KG1 (cell line): ENCODE results near the gene EPS8L1.
"Not testable (repeated sequence)": the region's sequence is repeated elsewhere in the genome, so short reads cannot be mapped to it uniquely, and the experiment has no call there.

Experiments used
- DNase-seq: peaks from one replicate; lab custom pipeline; 2025; lab: John Stamatoyannopoulos, UW

The EPS8L1 gene

DNA sequence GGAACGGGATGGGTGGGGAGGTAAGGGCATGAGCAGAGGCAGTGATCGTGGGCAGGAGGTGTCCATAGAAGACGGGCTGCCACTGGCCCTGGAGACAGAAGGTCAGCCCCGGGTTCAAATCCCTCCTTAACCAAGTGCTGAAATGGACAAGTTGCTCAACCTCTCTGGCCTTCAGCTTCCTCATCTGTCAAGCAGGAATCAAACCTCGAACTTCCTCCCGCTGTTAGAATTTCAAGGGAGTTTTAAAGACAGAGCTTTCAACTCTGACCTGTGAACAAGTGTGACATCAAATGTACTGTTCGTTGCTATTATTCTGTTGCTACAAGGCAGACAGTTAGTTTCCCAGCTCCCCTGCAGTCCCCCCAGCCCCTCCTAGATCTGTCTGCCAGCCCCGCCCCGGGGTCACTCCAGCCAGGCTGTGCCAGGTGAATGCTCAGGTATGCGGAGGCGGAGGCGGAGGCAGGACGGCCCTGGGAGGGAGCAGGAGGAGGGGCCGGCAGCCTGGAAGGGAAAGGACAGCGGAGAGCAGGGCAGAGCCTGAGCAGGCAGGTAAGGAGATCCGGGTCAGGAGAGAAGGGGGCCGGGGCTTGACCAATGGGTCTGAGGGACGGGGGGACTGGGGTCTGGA, at the start of gene EPS8L1:
Gene EPS8L1, plus strand, starts transcription at position 499 of the 628 bp plus-strand sequence. CDS start 576 bp downstream, outside the sequence.
- no peak for DNase-seq

DNA sequence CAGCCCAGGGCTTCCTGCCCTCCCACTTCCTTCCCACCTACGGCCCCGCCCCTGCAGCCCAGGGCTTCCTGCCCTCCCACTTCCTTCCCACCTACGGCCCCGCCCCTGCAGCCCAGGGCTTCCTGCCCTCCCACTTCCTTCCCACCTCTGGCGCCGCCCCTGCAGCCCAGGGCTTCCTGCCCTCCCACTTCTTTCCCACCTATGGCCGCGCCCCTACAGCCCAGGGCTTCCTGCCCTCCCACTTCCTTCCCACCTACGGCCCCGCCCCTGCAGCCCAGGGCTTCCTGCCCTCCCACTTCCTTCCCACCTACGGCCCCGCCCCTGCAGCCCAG, 48.6 kb upstream of the EPS8L1 start:
- not testable (repeated sequence) for DNase-seq

DNA sequence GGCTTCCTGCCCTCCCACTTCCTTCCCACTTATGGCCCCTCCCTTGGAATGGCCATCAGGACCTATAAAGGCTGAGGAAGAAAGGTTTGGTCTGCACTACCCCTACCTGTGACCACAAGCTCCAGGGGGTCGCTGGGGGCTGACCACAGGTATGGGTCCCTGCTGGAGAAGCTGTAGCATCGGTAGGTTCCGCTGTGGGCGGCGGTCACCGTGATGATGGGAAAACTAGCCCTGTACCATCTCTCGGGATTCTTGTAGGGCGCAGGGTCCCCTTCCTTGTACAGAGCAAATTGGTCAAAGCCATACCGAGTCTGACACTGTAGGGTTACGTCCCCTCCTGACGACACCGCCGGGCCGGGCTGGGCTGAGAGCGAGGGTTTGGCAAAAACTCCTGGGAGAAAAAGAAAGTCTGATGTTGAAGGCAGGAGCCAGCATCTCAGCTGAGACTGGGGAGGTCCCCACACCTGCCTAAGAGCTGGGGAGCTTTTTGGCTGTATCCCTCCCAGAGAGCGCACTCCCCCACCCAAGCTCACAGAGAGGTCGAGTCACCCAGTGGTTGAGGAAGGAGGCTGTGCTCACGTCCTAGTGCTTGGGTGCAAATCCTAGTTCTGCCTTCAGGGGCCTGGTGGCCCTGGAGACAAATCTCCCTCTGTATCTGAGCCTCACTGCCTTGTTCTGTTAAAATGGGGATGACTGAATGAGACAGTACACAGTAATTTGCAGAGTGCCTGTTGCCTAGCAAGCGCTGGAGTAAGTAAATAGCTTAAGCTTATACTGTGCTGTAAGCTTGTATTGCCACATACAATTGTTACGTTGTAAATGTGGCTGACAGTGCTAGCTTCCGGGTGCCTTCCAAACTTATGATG, 48.0 kb upstream of the EPS8L1 start:
- no peak for DNase-seq

DNA sequence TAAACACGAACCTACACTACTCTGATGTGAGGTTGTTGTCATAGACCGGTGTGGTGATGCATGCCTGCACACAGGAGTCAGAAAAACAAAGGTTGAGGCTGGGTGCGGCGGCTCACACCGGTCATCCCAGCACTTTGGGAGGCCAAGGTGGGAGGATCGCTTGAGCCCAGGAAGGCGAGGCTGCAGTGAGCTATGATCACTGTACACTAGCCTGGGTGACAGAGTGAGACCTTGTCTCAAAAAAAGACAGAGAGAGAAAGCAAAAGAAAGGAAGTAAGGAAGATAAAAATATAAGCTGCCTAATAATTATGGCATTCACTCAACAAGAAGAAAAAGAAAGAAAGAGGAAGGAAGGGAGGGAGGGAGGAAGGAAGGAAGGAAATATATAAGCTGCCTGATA, 46.9 kb upstream of the EPS8L1 start:
- DNase-seq, result no peak

DNA sequence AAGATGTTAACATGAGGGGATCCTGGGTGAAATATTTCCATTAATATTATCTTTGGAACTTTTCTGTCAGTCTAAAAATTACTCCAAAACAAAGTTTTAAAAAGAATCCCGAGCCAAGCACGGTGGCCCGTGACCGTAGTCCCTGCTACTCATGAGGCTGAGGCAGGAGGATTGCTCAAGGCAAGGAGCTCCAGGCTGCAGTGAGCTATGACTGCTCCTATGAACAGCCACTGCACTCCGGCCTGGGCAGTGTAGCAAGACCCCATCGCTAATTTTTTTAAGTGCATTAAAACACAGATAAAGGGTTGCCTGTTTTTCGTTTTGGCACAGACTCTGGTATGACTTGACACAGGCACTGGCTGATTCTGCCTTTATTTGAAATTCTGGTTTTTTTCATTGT, 44.5 kb upstream of the EPS8L1 start:
- DNase-seq, result no peak

DNA sequence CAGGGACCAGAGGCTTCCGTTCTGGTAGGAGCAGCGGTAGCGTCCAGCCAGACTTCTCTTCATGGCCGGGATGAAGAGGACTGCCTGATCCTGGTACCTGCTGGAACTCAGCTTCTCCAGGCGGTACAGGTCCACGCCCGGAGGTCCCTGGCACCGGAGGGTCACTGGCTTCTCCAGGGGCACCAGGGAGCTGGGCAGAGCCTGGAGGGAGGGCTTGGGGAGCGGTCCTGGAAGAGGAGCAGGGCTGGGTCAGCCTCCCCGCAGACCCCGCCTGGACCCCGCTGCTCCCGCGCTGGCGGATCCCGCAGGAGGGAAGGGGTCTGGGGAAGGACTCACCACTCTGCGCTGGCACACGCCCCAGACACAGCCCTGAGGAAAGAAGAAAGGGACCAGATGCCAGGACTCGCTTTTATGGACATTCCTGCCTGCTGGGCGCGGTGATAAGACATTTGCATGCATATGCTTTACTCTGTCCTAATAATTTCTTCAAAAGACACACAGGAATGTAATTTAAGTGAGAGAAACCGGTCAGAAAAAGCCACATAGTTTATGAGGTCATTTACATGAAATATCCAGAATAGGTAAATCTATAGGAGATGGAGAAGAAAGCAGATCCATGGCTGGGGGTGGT, 43.4 kb upstream of the EPS8L1 start:
- no peak for DNase-seq

DNA sequence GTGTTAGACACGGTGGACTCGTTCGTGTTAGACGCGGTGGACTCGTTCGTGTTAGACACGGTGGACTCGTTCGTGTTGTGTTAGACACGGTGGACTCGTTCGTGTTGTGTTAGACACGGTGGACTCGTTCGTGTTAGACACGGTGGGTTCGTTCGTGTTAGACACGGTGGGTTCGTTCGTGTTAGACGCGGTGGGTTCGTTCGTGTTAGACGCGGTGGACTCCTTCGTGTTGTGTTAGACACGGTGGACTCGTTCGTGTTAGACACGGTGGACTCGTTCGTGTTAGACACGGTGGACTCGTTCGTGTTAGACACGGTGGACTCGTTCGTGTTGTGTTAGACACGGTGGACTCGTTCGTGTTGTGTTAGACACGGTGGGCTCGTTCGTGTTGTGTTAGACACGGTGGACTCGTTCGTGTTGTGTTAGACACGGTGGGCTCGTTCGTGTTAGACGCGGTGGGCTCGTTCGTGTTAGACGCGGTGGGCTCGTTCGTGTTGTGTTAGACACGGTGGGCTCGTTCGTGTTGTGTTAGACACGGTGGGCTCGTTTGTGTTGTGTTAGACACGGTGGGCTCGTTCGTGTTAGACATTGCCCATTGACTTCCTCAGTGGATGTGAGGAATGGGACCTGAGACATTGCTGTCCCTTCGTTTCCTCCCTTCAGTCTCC, 42.6 kb upstream of the EPS8L1 start:
- DNase-seq, result not testable (repeated sequence)

DNA sequence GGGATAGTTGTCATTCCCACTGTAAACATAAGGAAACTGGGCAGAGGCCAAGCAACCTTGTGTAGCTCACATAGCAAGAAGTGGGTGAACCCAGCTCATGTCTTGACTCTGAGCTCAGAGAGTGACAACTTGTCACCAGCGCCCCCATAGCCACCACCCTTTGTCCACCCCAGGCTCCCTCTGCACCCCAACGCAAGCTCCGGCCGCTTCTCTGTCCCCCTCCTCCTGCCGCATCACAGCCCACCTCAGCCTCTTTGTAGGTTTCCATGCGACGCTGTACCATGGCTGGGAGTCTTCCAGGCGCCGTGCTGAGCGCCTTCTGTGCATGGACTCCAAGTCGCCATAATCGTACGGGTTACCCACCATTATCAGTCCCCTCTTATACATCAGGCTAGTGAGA, 40.9 kb upstream of the EPS8L1 start:
- no peak for DNase-seq

DNA sequence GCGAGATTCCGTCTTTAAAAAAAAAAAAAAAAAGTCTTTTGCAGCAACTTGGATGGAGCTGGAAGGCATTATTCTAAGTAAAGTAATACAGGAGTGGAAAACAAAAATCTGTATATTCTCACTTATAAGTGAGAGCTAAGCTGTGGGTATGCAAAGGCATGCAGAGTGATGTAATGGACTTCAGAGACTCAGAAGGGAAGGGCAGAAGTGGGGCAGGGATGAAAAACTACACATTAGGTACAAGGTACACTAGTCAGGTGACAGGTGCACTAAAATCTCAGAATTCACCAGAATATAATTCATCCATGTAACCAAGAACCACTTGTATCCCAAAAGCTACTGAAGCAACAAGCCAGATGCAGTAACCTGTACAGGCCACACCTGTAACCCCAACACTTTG, 39.6 kb upstream of the EPS8L1 start:
- DNase-seq, result no peak

DNA sequence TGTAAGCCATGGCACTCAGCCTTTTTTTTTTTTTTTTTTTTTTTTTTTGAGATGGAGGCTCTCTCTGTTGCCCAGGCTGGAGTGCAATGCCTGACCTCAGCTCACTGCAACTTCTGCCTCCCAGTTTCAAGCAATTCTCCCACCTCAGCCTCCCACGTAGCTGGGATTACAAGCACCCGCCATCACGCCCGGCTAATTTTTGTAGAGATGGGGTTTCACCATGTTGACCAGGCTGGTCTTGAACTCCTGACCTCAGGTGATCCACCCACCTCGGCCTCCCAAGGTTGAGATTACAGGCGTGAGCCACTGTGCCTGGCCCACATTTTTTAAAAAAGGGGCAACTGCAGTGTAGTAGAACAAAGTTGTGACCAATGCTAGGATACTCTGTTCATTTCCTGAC, 38.1 kb upstream of the EPS8L1 start:
- not testable (repeated sequence) for DNase-seq

DNA sequence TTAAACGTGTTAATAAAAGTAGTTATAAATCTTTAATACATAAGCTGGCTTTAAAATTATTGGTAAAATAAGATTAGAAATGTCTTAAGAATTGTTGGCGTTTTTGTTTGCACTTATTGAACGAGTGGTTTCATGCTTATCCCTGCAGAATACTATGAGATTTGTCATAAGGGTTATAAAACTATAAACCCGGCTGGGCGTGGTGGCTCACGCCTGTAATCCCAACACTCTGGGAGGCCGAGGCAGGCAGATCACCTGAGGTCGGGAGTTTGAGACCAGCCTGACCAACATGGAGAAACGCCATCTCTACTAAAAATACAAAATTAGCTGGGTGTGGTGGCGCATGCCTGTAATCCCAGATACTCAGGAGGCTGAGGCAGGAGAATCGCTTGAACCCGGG, 35.0 kb upstream of the EPS8L1 start:
- not testable (repeated sequence) for DNase-seq

DNA sequence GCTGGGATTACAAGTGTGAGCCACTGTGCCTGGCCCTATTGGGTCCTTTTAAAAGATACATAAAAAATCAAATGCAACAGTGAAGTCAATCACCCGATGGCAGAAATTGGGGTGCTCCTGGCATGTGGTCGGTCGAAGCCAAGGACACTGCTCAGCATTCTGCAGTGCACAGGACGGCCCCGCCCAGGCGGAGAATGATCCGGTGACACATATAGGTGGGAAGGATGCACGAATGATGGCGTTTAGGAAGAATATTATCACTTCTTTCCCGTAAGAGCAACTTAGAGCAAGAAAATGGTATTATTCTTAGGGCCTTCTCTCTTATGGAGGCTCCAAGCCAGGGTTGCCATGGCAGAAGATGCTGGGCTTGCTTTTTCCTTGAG, 34.4 kb upstream of the EPS8L1 start:
- no peak for DNase-seq

DNA sequence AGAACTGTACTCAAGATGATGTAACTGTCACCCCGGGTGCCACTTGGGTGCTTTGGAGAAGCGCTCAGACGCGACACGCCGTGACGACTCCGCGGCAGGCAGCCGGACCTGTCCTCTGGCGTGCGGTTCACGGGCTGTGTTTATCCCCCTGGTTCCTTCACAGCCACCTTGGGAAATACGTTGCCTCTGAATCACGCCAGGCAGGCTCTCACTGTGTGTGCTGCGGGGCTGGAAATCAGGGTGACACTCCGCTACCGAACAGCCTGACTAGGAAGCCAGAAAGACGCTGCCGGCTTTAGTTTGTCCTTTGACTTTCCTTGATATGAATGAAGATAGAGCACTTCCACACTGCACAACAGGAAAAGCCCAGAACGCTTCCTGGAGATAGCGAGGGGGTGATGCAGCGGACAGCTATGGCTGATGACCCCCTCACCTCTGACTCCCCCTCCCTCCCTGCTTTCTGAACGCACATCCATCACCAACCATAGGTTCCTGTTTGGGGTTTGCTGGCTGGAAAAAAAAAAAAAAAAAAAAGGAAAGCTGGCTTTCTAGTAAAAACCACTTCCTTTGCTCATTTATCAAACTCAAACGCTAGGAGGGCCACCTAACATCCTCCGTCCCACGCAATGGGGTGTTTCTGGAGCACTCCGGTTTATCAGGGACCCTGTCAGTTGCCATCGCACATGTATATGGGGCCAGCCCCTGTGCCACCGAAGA, 33.9 kb upstream of the EPS8L1 start:
- DNase-seq, result peak; percentile 93

DNA sequence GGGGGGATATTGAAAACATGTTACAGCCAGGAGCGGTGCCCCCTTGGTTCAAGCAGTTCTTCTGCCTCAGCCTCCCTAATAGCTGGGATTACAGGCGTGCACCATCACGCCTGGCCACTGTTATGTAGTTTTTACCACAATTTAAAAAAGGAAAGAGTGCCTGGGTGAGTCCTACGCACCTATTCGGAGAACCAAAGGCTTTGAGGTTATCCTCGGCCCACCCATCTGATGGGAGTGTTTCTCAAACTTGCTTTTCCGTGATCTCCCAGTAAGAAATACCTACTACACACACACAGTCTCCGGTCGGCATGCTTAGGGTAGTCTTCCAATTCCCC, 33.4 kb upstream of the EPS8L1 start:
- DNase-seq, result peak; percentile 82

DNA sequence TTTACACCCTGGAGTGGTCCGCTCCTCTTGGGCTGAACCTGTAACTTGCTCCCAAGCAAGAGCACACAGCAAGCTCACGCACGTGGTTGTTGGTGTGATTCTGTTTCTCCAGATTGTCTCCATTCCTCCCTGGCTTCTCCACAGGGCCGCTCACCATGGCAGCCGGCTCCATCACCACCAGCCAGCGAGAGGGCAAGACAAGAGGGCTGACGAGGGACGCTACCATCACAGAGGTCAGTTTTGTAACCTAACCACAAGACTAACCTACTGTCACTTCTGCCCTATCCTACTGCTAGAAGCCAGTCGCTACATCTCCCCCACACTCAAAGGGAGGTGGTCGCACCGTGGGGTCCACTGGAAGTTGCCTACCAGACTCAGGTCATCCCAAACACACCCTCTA, 33.0 kb upstream of the EPS8L1 start:
- DNase-seq, result no peak

DNA sequence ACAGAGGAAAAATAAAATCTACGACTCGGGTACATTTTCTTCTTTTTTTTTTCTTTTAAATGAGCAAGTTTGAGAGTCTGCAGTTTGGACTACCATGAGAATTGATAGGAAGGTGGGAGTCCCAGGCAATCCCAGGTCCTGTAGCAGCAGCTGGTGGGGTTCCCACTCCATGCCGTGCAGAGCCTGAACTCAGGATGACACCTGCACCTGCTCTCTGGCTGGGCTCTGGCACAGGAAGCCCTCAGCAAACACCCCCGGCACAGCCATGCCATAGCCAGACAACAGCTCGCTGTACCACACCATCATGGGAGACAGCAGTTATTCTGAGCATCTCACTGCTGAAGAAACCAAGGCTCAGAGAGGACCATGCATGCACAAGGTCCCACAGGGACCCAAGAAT, 31.4 kb upstream of the EPS8L1 start:
- no peak for DNase-seq

DNA sequence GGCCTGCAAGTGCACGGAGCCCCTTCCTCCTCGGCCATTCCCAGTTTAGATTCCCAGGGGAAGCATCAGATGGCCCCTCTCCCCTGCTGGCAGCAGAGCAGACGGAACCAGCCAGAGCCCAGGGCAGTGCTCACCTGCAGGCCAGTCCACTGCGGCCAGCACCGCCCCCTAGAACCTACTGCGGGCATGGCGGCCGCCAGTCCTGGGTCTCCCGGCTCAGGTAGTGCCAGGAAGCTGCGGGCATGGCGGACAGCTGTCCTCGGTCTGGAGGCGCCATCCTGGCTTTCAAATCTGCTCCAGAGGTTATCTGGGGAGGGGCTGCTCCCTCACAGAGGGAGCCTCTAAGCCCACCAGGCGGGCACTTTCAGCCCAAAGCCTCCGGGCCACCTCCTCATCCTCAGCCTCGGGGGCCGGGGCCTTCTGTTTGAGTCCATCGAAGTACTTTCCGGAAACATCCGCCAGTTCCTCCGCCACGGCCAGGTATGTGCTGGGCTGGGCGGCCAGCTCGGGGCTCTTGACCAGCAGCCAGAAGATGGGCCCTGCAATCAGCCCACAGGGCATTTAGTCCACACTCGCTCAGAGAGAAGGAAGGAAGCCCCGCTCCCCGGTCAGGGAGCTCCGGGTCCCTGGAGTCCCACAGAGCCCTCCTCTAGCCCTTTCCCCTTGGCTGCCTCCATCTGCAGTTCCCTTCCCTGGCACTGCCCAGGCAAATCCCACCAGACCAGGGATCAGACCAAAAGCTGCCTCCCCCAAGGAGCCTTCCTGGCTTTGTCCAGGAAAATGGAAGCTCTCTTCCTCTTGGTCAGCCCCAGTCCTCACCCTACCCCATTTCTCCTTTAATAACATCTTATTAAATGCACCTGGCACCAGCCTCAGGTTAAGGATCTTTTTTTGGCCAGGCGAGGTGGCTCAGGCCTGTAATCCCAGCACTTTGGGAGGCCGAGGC, 30.6 kb upstream of the EPS8L1 start:
- DNase-seq, result no peak

DNA sequence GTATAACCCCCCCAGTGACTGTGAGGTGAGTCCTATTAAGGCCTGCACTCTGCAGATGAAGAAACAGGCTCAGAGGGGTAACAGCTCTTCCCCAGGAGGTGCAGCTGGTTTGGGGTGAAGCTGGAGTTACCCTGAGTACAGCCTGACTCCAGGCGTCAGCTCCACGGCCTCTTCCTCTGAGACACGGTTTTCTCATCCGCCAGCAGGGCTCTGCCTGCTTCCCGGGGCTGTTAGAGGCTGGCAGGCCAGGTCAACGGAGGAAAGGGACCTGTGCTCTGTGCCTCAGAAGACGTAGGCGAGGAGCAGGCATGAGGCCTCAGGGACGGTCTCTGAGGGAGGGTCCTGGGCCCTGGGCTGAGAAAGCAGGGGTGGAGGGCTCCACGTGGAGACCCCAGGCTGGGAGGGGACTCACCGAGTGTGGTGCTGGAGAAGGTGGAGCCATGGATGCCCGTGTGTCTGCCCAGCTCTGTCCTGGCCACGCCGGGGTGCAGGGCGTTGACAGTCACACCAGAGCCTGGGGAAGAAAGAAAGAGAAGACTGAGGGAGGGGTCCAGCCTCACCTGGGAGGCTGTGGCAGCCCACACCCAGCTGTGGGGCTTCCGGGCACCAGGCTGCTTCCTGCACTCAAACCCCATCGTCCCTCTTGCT, 28.6 kb upstream of the EPS8L1 start:
- no peak for DNase-seq

DNA sequence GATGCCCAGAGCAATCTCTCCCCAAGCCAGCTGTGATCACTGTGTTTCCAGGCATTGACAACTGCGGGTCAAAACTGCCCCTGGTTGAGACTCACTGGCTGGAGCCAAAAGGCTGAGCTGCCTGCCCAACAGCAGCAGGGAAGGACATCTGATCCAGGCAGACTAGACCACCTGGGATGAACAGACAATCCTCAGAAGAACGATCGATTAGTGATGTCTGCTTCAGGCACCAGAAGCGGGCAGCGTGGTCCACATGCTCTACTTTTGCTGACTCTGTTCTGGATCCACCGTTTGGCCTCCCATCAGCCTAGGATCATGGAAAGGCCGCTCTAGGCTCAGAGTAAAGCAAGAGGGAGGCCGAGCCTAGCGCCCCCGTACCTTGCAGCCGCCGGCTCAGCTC, 27.7 kb upstream of the EPS8L1 start:
- no peak for DNase-seq

DNA sequence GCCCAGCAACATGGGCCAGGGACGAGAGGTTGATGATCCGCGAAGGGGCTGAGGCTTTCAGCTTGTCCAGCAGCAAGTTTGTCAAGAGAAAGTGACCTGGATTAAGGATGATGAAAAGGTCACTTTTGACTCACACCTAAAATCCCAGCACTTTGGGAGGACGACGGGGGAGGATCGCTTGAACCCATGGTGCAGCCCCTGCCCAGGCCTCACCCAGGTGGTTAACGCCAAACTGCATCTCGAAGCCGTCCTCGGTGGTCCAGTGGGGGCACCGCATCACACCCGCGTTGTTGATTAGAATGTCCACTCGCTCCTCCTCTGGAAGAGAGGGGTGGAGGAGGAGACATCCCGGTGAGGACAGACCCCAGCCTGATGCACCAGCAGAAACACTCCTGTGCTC, 27.2 kb upstream of the EPS8L1 start:
- no peak for DNase-seq
